ENCODE results near the gene CPLX1.

The CPLX1 gene

GRCh38 chr4:856225-856901 is 30.4 kb upstream of the CPLX1 start:
- no peak overlapping the region for H3K4me3 ChIP-seq (ENCODE audit: low read depth, low read length)
- no peak for DNase-seq (ENCODE audit: low read depth)
- no peak for TF ChIP-seq CTCF (IDR thresholded peaks at IDR 0.05; ENCODE audit: insufficient read depth, low read depth, low read length, missing control alignments)

- no peak for DNase-seq (ENCODE audit: low read depth)
- no peak overlapping the region for H3K4me3 ChIP-seq (ENCODE audit: low read depth, low read length)
- no peak for TF ChIP-seq CTCF (IDR thresholded peaks at IDR 0.05; ENCODE audit: insufficient read depth, low read depth, low read length, missing control alignments)
Measured at GRCh38 chr4:855880-856224, 29.9 kb upstream of the CPLX1 start.

DNA sequence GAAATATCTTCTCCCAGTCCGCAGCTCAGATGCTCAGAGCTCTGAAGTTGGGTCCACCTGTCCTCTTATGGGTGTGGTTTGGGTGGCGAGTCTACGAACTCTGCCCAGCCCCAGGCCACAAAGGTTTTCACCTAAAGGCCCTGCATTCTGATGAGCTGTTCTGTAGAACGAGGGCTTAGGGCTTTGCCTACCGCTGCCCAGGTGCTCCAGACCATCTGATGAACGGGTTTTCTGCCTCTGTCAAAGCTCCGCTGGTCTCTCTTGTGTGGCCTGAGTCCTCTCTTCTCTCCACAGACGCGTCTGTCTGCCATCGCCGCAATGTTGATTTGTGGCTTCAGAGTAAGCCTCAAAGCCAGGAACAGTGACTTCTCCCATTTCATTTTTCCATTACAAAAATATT is 28.4 kb upstream of the CPLX1 start:
- DNase-seq (ENCODE audit: low read depth) = no peak
- TF ChIP-seq CTCF (IDR thresholded peaks at IDR 0.05; ENCODE audit: insufficient read depth, low read depth, low read length, missing control alignments) = no peak
- H3K4me3 ChIP-seq (ENCODE audit: low read depth, low read length) = no peak overlapping the region

DNA sequence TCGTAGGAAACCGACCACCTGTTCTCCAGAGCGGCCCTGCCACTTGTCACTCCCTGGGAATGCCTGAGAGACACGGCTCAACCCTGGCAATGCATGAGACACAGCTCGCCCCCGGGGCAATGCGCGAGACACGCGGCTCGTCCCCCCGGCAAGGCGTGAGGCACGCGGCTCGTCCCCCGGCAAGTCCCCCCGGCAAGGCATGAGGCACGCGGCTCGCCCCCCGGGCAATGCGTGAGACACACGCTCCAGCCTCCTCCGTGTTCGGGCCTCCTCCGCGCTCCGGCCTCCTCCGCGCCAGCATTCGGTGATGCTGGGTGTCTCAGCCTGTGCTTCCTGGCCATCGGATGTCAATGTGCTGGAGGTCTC is 27.5 kb upstream of the CPLX1 start:
- DNase-seq (ENCODE audit: low read depth) = no peak
- H3K4me3 ChIP-seq (ENCODE audit: low read depth, low read length) = no peak overlapping the region
- no peak for TF ChIP-seq CTCF (IDR thresholded peaks at IDR 0.05; ENCODE audit: insufficient read depth, low read depth, low read length, missing control alignments)

GRCh38 chr4:851701-852430 is 25.9 kb upstream of the CPLX1 start:
- TF ChIP-seq CTCF (IDR thresholded peaks at IDR 0.05; ENCODE audit: insufficient read depth, low read depth, low read length, missing control alignments) = no peak
- no peak for DNase-seq (ENCODE audit: low read depth)
- no peak overlapping the region for H3K4me3 ChIP-seq (ENCODE audit: low read depth, low read length)

DNA sequence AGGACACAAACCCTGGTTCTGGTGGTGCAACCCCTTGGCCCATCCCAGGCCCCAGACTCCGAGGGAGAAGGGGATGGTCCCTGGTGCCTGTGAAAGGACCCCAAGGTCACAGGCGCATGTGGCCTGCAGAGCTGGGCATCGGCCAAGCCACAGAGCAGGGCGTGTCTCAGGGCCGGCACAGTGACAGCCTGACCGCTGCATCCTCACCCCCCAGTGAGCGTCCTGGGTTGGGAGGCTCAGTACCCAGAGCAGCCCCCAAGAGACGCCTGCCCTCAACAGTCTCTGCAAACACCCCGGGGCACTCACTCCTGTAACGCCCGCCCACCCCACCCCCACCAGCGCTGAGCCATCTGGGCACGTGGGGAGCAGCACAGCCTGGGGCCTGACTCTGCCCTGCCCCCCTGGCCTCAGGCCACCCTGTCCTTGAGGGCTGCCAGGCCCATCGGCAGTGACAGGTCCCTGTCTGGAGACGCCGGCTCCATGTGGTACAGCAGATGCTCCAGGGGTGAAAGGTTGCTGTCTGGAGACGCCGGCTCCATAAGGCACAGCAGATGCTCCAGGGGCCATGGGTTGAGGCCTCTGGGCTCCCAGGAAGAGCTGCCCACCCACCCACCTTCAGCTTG is 24.5 kb upstream of the CPLX1 start:
- no peak for DNase-seq (ENCODE audit: low read depth)
- TF ChIP-seq CTCF (IDR thresholded peaks at IDR 0.05; ENCODE audit: insufficient read depth, low read depth, low read length, missing control alignments) = no peak
- no peak overlapping the region for H3K4me3 ChIP-seq (ENCODE audit: low read depth, low read length)
